Lung (tissue), 12 donors: ENCODE measurements around the gene CD300H. TPM values are rescaled to one million over a fixed set of nuclear protein-coding genes. Genes with fewer than 3 reads are reported as not detected.

Experiments used
- ATAC-seq: fragments of 200-7000 bp; cut with Tn5 transposase; one replicate; pipeline ENCODE4 v1.9.1; 2020; ENCODE audit warnings: moderate number of reproducible peaks; ENCODE audit not compliant: insufficient read depth, low FRiP score
- DNase-seq, 3 donors: peaks; one replicate each; pipeline ENCODE4 v3.0.0-alpha.2; 2013 to 2017
- H3K27ac ChIP-seq, 2 donors: one replicate each; pipeline ENCODE4 v1.5.1; 2013; ENCODE audit warnings: mild to moderate bottlenecking in 2 of 2, moderate library complexity in 2 of 2, control low read depth in 1 of 2, inconsistent platforms in 1 of 2, low read depth in 1 of 2, low read length in 1 of 2
- H3K27me3 ChIP-seq, 3 donors: one replicate each; pipeline ENCODE4 v1.5.1; 2013; ENCODE audit warnings: low read length in 2 of 3; ENCODE audit not compliant: control insufficient read depth in 3 of 3, insufficient read depth in 3 of 3
- H3K36me3 ChIP-seq, 4 donors: one replicate each; pipeline ENCODE4 v1.5.1; 2013; ENCODE audit warnings: low read length in 4 of 4, mild to moderate bottlenecking in 1 of 4, moderate library complexity in 1 of 4; ENCODE audit not compliant: control insufficient read depth in 4 of 4, insufficient read depth in 4 of 4
- H3K4me1 ChIP-seq, 5 donors: one replicate each; pipeline ENCODE4 v1.5.1; 2013; ENCODE audit warnings: low read length in 5 of 5, mild to moderate bottlenecking in 2 of 5, moderate library complexity in 1 of 5; ENCODE audit not compliant: control insufficient read depth in 5 of 5, insufficient read depth in 5 of 5
- H3K4me3 ChIP-seq: one replicate; pipeline ENCODE4 v1.5.1; 2013; ENCODE audit warnings: mild to moderate bottlenecking, control low read depth, moderate library complexity
- H3K9ac ChIP-seq, 2 donors: one replicate each; pipeline ENCODE4 v1.5.1; 2013; ENCODE audit warnings: low read length in 2 of 2, control low read depth in 1 of 2; ENCODE audit not compliant: insufficient read depth in 1 of 2
- H3K9me3 ChIP-seq, 4 donors: one replicate each; pipeline ENCODE4 v1.5.1; 2013; ENCODE audit warnings: low read length in 3 of 4, mild to moderate bottlenecking in 1 of 4, moderate library complexity in 1 of 4; ENCODE audit not compliant: control insufficient read depth in 4 of 4, insufficient read depth in 3 of 4
- WGBS, 2 donors: extraction: QIAGEN DNeasy Blood & Tissue Kit; methylation state at CpG; one replicate each; pipeline ENCODE4 v1.1.7; 2013; 5-methylcytosine and 5-hydroxymethylcytosine counted together
- polyA plus RNA-seq, 2 donors: library from polyadenylated mRNA; stranded (reverse); fragments of 200-250 nt; gene quantifications; one replicate each; pipeline ENCODE4 v1.2.1, GENCODE V29; 2013
- total RNA-seq, 2 donors: library from RNA; depleted of rRNA in 1 of 2; stranded (reverse); fragments of >200 nt in 1 of 2; gene quantifications; one replicate each; pipeline ENCODE4 v1.2.1, GENCODE V29; 2014 to 2021
- TF ChIP-seq, protein P1 (sequence below): IDR thresholded peaks from 2 replicates; pipeline ENCODE4 v1.5.1; 2012; ENCODE audit warnings: mild to moderate bottlenecking; ENCODE audit errors: control extremely low read depth, extremely low read depth
- donor health status: control.
- donor health status: control.
- donor health status: Bipolar disorder and iron deficiency.
- donor health status: healthy.
- donor health status: DM: yes; HTN: yes; CAD: no.

CD300H gene
- total and polyA plus RNA-seq, 4 donors: 1.1 to 11.9 (median 3.4) TPM; not detected in 1

DNA sequence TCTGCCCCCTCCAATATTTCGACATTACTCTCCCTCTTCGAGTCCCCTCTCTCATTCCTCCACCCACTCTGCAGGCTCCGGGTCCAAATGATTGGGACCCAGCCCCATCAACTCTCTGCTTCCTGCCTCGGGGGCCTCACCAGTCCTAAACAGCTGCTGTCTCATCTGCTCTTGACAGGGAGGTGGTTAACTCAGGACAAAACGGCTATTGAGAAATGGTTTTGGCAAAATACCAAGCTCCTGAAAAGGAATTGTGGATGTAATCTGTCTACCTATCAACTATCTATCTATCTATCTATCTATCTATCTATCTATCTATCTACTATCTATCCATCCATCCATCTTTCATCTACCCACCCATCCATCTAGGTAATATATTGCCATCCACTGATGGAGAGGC is 2.2 kb downstream of the CD300H start:
- ATAC-seq (no peak), DNase-seq (no peak)
- TF ChIP-seq, protein P1, sequence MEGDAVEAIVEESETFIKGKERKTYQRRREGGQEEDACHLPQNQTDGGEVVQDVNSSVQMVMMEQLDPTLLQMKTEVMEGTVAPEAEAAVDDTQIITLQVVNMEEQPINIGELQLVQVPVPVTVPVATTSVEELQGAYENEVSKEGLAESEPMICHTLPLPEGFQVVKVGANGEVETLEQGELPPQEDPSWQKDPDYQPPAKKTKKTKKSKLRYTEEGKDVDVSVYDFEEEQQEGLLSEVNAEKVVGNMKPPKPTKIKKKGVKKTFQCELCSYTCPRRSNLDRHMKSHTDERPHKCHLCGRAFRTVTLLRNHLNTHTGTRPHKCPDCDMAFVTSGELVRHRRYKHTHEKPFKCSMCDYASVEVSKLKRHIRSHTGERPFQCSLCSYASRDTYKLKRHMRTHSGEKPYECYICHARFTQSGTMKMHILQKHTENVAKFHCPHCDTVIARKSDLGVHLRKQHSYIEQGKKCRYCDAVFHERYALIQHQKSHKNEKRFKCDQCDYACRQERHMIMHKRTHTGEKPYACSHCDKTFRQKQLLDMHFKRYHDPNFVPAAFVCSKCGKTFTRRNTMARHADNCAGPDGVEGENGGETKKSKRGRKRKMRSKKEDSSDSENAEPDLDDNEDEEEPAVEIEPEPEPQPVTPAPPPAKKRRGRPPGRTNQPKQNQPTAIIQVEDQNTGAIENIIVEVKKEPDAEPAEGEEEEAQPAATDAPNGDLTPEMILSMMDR: no peak
- WGBS, 2 donors: 32 to 44% methylated on average over 5 of the region's 5 CpGs
- Histone ChIP-seq H3K9me3 (peaks cover 0 to 2% (median 0%) of the 10 kb centered on the region in 4 donors), H3K36me3 (no peaks in the 10 kb centered on the region), H3K4me3 (no peak overlapping the region), H3K27ac (no peak overlapping the region), H3K9ac (no peak overlapping the region), H3K4me1 (peaks cover 0 to 10% (median 0%) of the 10 kb centered on the region in 5 donors), H3K27me3 (no peaks in the 10 kb centered on the region)

DNA sequence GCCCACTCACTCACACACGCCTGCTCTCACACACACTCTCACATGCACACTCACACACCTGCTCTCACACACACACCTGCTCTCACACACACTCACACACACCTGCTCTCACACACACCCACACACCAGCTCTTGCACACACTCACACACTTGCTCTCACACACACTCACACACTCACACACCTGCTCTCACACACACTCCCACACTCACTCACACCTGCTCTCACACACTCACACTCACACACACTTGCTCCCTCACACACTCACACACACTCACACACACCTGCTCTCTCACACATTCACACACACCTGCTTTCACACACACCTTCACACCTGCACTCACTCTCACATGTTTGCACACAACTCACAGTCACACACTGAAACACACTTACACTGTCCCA is 4.0 kb downstream of the CD300H start:
- no peak overlapping the region for H3K4me3 ChIP-seq
- no peak for DNase-seq
- H3K36me3 ChIP-seq: no peaks in the 10 kb centered on the region
- TF ChIP-seq, protein P1: no peak
- peaks cover 0 to 2% (median 0%) of the 10 kb centered on the region in 3 donors for H3K27me3 ChIP-seq
- H3K9ac ChIP-seq: no peak overlapping the region
- peaks cover 0 to 4% (median 0%) of the 10 kb centered on the region in 4 donors for H3K9me3 ChIP-seq
- H3K4me1 ChIP-seq: peaks cover 0 to 3% (median 0%) of the 10 kb centered on the region in 5 donors
- WGBS, 2 donors: 94 to 97% methylated on average over 1 of the region's 1 CpG
- no peak for ATAC-seq
- H3K27ac ChIP-seq: no peak overlapping the region

DNA sequence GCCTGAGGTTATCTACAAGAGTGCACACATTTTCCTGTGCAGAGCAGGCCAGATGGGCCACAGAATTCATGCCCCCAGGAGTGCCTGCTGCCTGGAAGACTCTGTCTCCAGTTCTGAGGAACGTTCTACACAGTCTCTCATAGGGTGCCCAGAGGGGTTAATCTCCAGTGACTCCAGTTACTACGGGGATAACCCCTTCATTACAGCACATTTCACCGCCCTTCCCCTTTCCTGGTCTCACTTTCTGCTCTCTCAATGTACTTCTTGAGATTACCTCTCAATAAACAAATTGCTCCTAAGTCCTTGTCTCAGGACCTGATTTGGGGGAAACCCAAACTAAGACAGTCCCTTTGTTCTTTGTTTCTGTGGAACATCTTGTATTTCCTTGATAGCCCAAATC is 5.7 kb downstream of the CD300H start:
- Histone ChIP-seq H3K4me3 (no peak overlapping the region), H3K27ac (no peak overlapping the region), H3K4me1 (no peaks in the 10 kb centered on the region), H3K36me3 (no peaks in the 10 kb centered on the region), H3K27me3 (peaks cover 0 to 2% (median 0%) of the 10 kb centered on the region in 3 donors), H3K9ac (no peak overlapping the region), H3K9me3 (peaks cover 0 to 4% (median 0%) of the 10 kb centered on the region in 4 donors)
- TF ChIP-seq, protein P1: no peak
- 47 to 60% methylated on average over 3 of the region's 3 CpGs for WGBS, 2 donors
- DNase-seq: no peak
- ATAC-seq: no peak
